Measurements from ENCODE around the gene SLC6A18. TPM values are rescaled to one million over a fixed set of nuclear protein-coding genes. Genes with fewer than 3 reads are reported as not detected.

SLC6A18 gene
- total RNA-seq, 4 donors from 2014 or later: not detected

DNA sequence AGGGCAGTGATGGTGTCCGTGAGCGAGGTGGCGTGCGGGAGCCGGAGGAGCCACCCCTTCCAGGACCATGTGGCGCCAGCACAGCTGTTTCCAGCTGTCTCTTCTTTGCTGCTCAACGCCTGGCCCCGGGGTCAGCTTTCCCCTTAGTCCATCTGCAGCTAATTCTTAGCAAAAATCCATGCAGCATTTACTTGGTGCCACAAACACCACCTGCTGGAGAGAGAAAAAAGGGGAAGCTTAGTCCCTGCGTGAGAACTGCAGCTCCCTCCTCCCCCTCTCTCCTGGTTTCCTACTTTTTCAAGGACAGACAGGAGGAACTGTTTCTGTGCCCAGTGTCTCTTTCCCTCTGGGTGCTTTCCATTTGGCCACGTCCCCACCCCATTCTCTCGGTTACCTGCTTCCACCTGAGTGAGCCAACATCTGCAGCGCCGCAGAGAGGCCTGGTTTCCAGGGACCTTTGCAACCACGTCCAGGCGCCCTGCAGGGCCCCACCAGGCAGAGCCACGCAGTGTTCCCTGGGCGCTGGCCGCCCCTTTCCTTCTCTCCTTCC, 20.4 kb upstream of the SLC6A18 start:
- WGBS, 2 donors (ENCODE audit: low coverage in 1 of 2): 20% methylated on average over 1 of the region's 18 CpGs; no CpG with 5 or more reads in 1 of the 2 donors
- Histone ChIP-seq H3K27ac (no peak overlapping the region), H3K27me3 (peaks cover 90% of the 10 kb centered on the region), H3K4me3 (no peak overlapping the region), H3K4me1 (no peaks in the 10 kb centered on the region), H3K9me3 (no peaks in the 10 kb centered on the region), H3K36me3 (no peaks in the 10 kb centered on the region)
- TF ChIP-seq POLR2AphosphoS5 (IDR thresholded peaks at IDR 0.05) (no peak), EP300 (IDR thresholded peaks at IDR 0.05) (no peak), POLR2A (IDR thresholded peaks at IDR 0.05) (no peak), CTCF (IDR thresholded peaks at IDR 0.05) (no peak)
- ATAC-seq: no peak

- Histone ChIP-seq H3K9me3 (no peaks in the 10 kb centered on the region), H3K4me1 (no peaks in the 10 kb centered on the region), H3K4me3 (no peak overlapping the region), H3K27me3 (peaks cover 83% of the 10 kb centered on the region), H3K36me3 (no peaks in the 10 kb centered on the region), H3K27ac (no peak overlapping the region)
- WGBS, 2 donors (ENCODE audit: low coverage in 1 of 2): 66 to 67% methylated on average over 1 to 8 of the region's 11 CpGs
- TF ChIP-seq POLR2A (IDR thresholded peaks at IDR 0.05) (no peak), CTCF (IDR thresholded peaks at IDR 0.05) (no peak), EP300 (IDR thresholded peaks at IDR 0.05) (no peak), POLR2AphosphoS5 (IDR thresholded peaks at IDR 0.05) (no peak)
- ATAC-seq: no peak
These were observed 19.7 kb upstream of the SLC6A18 start for GRCh38 chr5:1205255-1206180.

GRCh38 chr5:1206521-1207412, 18.4 kb upstream of the SLC6A18 start:
- 63% methylated on average over 7 of the region's 49 CpGs; no CpG with 5 or more reads in 1 of the 2 donors for WGBS, 2 donors (ENCODE audit: low coverage in 1 of 2)
- peaks cover 70% of the 10 kb centered on the region for H3K27me3 ChIP-seq

GRCh38 chr5:1207555-1207954, 17.6 kb upstream of the SLC6A18 start:
- ATAC-seq: no peak
- 50 to 59% methylated on average over 4 to 5 of the region's 6 CpGs for WGBS, 2 donors (ENCODE audit: low coverage in 1 of 2)
- H3K27me3 ChIP-seq: peaks cover 64% of the 10 kb centered on the region

More at GRCh38 chr5:1206521-1207412, 18.4 kb upstream of the SLC6A18 start:
- ATAC-seq: no peak
- H3K4me3 ChIP-seq: no peak overlapping the region
- no peaks in the 10 kb centered on the region for H3K36me3 ChIP-seq
- H3K27ac ChIP-seq: no peak overlapping the region
- H3K9me3 ChIP-seq: no peaks in the 10 kb centered on the region
- TF ChIP-seq POLR2A (IDR thresholded peaks at IDR 0.05) (no peak), EP300 (IDR thresholded peaks at IDR 0.05) (no peak), CTCF (IDR thresholded peaks at IDR 0.05) (no peak), POLR2AphosphoS5 (IDR thresholded peaks at IDR 0.05) (no peak)
- H3K4me1 ChIP-seq: no peaks in the 10 kb centered on the region

More at GRCh38 chr5:1207555-1207954, 17.6 kb upstream of the SLC6A18 start:
- Histone ChIP-seq H3K4me3 (no peak overlapping the region), H3K27ac (no peak overlapping the region), H3K9me3 (no peaks in the 10 kb centered on the region), H3K4me1 (no peaks in the 10 kb centered on the region), H3K36me3 (no peaks in the 10 kb centered on the region)
- TF ChIP-seq EP300 (IDR thresholded peaks at IDR 0.05) (no peak), POLR2A (IDR thresholded peaks at IDR 0.05) (no peak), POLR2AphosphoS5 (IDR thresholded peaks at IDR 0.05) (no peak), CTCF (IDR thresholded peaks at IDR 0.05) (no peak)

Data from gastroesophageal sphincter (tissue), 4 donors.